PC-3 (cell line): ENCODE measurements around the gene KDF1. TPM values are rescaled to one million over a fixed set of nuclear protein-coding genes. Genes with fewer than 3 reads are reported as not detected.

Experiments used
- ATAC-seq: fragments of 200-7000 bp; cut with Tn5 transposase; 2 replicates; pipeline ENCODE4 v1.9.1; 2020; ENCODE audit warnings: mild to moderate bottlenecking, moderate library complexity
- BruUV-seq: library from RNA; stranded (reverse); fragments of 400-500 nt; replicated peaks from 2 replicates; lab custom pipeline; 2021; lab: Mats Ljungman, UMichigan
- CTCF ChIA-PET: fragments of 300-600 bp; sonication (Branson Sonifier 250); formaldehyde crosslinking; loops from one replicate; lab custom pipeline; 2022; ENCODE audit warnings: antibody characterized with exemption; lab: Charles Lee
- POLR2A ChIA-PET: fragments of 300-600 bp; sonication (Branson Sonifier 250); formaldehyde crosslinking; loops from one replicate; lab custom pipeline; 2022; ENCODE audit warnings: antibody characterized with exemption; ENCODE audit not compliant: unreplicated experiment; lab: Charles Lee
- DNase-seq: peaks from one replicate; pipeline ENCODE4 v3.0.0-alpha.2; 2015
- H2AFZ ChIP-seq: fragments of 300-600 bp; sonication (generic); 2 replicates; pipeline ENCODE4 v1.6.0; 2016; ENCODE audit warnings: antibody characterized with exemption, low read length
- H3F3A ChIP-seq: fragments of 300-600 bp; sonication (generic); one replicate; pipeline ENCODE4 v1.6.0; 2017; ENCODE audit warnings: antibody characterized with exemption, low read length, control low read depth, mild to moderate bottlenecking; ENCODE audit not compliant: unreplicated experiment
- H3K27ac ChIP-seq: fragments of 300-600 bp; sonication (generic); 2 replicates; pipeline ENCODE4 v1.5.1; 2016; ENCODE audit warnings: mild to moderate bottlenecking, low read length
- H3K27me3 ChIP-seq: fragments of 300-600 bp; sonication (generic); 2 replicates; pipeline ENCODE4 v1.6.1; 2016; ENCODE audit warnings: low read length, mixed read lengths
- H3K36me3 ChIP-seq: fragments of 300-600 bp; sonication (generic); 2 replicates; pipeline ENCODE4 v1.6.1; 2016; ENCODE audit warnings: low read depth, mixed run types, low read length, mixed read lengths
- H3K4me1 ChIP-seq: fragments of 300-600 bp; sonication (generic); 2 replicates; pipeline ENCODE4 v1.5.1; 2016; ENCODE audit warnings: low read length; ENCODE audit not compliant: insufficient read depth
- H3K4me2 ChIP-seq: fragments of 300-600 bp; sonication (generic); 2 replicates; pipeline ENCODE4 v1.6.0; 2016; ENCODE audit warnings: low read length
- H3K4me3 ChIP-seq: fragments of 300-600 bp; sonication (generic); 2 replicates; pipeline ENCODE4 v1.5.1; 2016; ENCODE audit warnings: mild to moderate bottlenecking, low read length, mixed read lengths
- H3K79me2 ChIP-seq: fragments of 300-600 bp; sonication (generic); 2 replicates; pipeline ENCODE4 v1.6.1; 2017; ENCODE audit warnings: low read length, mixed read lengths
- H3K9ac ChIP-seq: fragments of 300-600 bp; sonication (generic); 2 replicates; pipeline ENCODE4 v1.6.0; 2016; ENCODE audit warnings: mild to moderate bottlenecking, low read length
- H3K9me2 ChIP-seq: fragments of 300-600 bp; sonication (generic); replicated peaks from 2 replicates; pipeline ENCODE4 v1.6.1; 2016; ENCODE audit warnings: mixed run types, low read length, mixed read lengths
- H3K9me3 ChIP-seq: fragments of 300-600 bp; sonication (generic); 2 replicates; pipeline ENCODE4 v1.6.1; 2016; ENCODE audit warnings: low read length, mixed read lengths
- H4K20me1 ChIP-seq: fragments of 300-600 bp; sonication (generic); 2 replicates; pipeline ENCODE4 v1.6.1; 2016; ENCODE audit warnings: low read length, mixed read lengths
- CTCF ChIP-seq: fragments of 300-600 bp; sonication (generic); conservative IDR thresholded peaks from 2 replicates; pipeline ENCODE4 v1.5.1; 2017; ENCODE audit warnings: antibody characterized with exemption, low read depth, mild to moderate bottlenecking, low read length
- EZH2 ChIP-seq: fragments of 300-600 bp; sonication (generic); IDR thresholded peaks from one replicate; pipeline ENCODE4 v1.6.1; 2017; ENCODE audit warnings: antibody characterized with exemption, mild to moderate bottlenecking, low read length; ENCODE audit not compliant: unreplicated experiment
- EZH2phosphoT487 ChIP-seq: fragments of 300-600 bp; sonication (generic); IDR thresholded peaks from 2 replicates; pipeline ENCODE4 v1.6.1; 2018; ENCODE audit warnings: mild to moderate bottlenecking, antibody characterized with exemption, low read length, borderline replicate concordance
- intact Hi-C: fragments of 100-400 bp; cut with micrococcal nuclease; formaldehyde crosslinking; loops from 2 replicates; pipeline ENCODE4 v1.9.0; 2023
- total RNA-seq: library from RNA; depleted of rRNA; stranded (reverse); fragments of >200 nt; gene quantifications from 2 replicates; pipeline ENCODE4 v1.2.3, GENCODE V29; 2014

The KDF1 gene
- total RNA-seq, 1 experiment from 2014 or later, result 22.9 TPM

GRCh38 chr1:26986658-26987057, 26.4 kb upstream of the KDF1 start:
- Histone ChIP-seq H3K9ac (no peak overlapping the region), H4K20me1 (no peaks in the 10 kb centered on the region), H3K79me2 (no peaks in the 10 kb centered on the region), H3F3A (peaks cover 4% of the 10 kb centered on the region), H3K27me3 (no peaks in the 10 kb centered on the region), H3K27ac (no peak overlapping the region), H3K9me3 (no peaks in the 10 kb centered on the region), H3K4me2 (no peak overlapping the region), H3K4me3 (no peak overlapping the region), H3K9me2 (no peaks in the 10 kb centered on the region), H3K4me1 (peaks cover 14% of the 10 kb centered on the region), H3K36me3 (no peaks in the 10 kb centered on the region), H2AFZ (no peak overlapping the region)
- ChIA-PET CTCF (no interaction called here), POLR2A (no interaction called here)
- ATAC-seq, result no peak
- DNase-seq, result peak; percentile 25
- no TSS peak for BruUV-seq
- intact Hi-C loops, result no loop called here
- no peak for TF ChIP-seq EZH2phosphoT487
- no peak for TF ChIP-seq CTCF
- TF ChIP-seq EZH2, result no peak

GRCh38 chr1:26984291-26984690, 24.0 kb upstream of the KDF1 start:
- no peaks in the 10 kb centered on the region for H3K4me1 ChIP-seq
- DNase-seq, result no peak
- ATAC-seq, result no peak
- H2AFZ ChIP-seq, result no peak overlapping the region
- H3K27me3 ChIP-seq, result no peaks in the 10 kb centered on the region
- no TSS peak for BruUV-seq
- no peak overlapping the region for H3K4me2 ChIP-seq
- H3K4me3 ChIP-seq, result no peak overlapping the region
- POLR2A ChIA-PET, result interaction anchor here (0.8 kb wide), 1 partner anchor 208 kb away, joined by 3 read pairs; no protein-coding TSS in a partner anchor
- intact Hi-C loops, result no loop called here
- no peak for TF ChIP-seq EZH2phosphoT487
- no peak for TF ChIP-seq CTCF
- no peak for TF ChIP-seq EZH2
- H4K20me1 ChIP-seq, result no peaks in the 10 kb centered on the region
- no peak overlapping the region for H3K27ac ChIP-seq
- CTCF ChIA-PET, result no interaction called here
- H3F3A ChIP-seq, result no peaks in the 10 kb centered on the region
- no peaks in the 10 kb centered on the region for H3K79me2 ChIP-seq
- H3K9ac ChIP-seq, result no peak overlapping the region
- H3K9me3 ChIP-seq, result no peaks in the 10 kb centered on the region
- no peaks in the 10 kb centered on the region for H3K36me3 ChIP-seq
- no peaks in the 10 kb centered on the region for H3K9me2 ChIP-seq

GRCh38 chr1:26983863-26984262, 23.6 kb upstream of the KDF1 start:
- Histone ChIP-seq H3K4me3 (no peak overlapping the region), H3K4me1 (no peaks in the 10 kb centered on the region), H3K36me3 (no peaks in the 10 kb centered on the region), H3K4me2 (no peak overlapping the region), H3F3A (no peaks in the 10 kb centered on the region), H3K27me3 (no peaks in the 10 kb centered on the region), H3K79me2 (no peaks in the 10 kb centered on the region), H3K27ac (no peak overlapping the region), H3K9ac (no peak overlapping the region), H3K9me2 (no peaks in the 10 kb centered on the region), H3K9me3 (no peaks in the 10 kb centered on the region), H2AFZ (no peak overlapping the region), H4K20me1 (no peaks in the 10 kb centered on the region)
- no TSS peak for BruUV-seq
- no peak for ATAC-seq
- ChIA-PET POLR2A (interaction anchor here (0.8 kb wide), 1 partner anchor 208 kb away, joined by 3 read pairs; no protein-coding TSS in a partner anchor), CTCF (no interaction called here)
- DNase-seq, result no peak
- TF ChIP-seq EZH2phosphoT487, result no peak
- intact Hi-C loops, result no loop called here
